ENCODE results near the gene ZNF536.
"Not testable (repeated sequence)": the region's sequence is repeated elsewhere in the genome, so short reads cannot be mapped to it uniquely, and the experiment has no call there.

Gene ZNF536

DNA sequence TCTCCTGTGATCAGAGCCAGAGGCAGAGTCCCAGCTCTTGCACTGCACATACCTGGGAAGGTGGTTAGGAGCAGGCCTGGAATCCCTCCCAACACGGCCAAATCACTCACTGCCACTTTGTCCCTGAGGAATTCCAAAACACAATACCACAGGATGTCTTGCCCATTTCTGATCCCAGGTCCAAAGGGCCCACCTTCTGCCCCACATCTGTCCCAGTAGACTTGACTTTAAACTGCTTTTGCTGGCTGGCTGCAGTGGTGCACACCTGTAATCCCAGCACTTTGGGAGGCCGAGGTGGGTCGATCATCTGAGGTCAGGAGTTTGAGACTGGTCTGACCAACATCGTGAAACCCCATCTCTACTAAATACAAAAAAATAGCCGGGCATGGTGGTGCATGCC, 18.9 kb downstream of the ZNF536 start:
- no peak for DNase-seq (ENCODE audit: low read depth)
- no peak overlapping the region for H3K4me3 ChIP-seq (ENCODE audit: low read depth, low read length)
- TF ChIP-seq, protein P1, sequence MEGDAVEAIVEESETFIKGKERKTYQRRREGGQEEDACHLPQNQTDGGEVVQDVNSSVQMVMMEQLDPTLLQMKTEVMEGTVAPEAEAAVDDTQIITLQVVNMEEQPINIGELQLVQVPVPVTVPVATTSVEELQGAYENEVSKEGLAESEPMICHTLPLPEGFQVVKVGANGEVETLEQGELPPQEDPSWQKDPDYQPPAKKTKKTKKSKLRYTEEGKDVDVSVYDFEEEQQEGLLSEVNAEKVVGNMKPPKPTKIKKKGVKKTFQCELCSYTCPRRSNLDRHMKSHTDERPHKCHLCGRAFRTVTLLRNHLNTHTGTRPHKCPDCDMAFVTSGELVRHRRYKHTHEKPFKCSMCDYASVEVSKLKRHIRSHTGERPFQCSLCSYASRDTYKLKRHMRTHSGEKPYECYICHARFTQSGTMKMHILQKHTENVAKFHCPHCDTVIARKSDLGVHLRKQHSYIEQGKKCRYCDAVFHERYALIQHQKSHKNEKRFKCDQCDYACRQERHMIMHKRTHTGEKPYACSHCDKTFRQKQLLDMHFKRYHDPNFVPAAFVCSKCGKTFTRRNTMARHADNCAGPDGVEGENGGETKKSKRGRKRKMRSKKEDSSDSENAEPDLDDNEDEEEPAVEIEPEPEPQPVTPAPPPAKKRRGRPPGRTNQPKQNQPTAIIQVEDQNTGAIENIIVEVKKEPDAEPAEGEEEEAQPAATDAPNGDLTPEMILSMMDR (IDR thresholded peaks at IDR 0.05; ENCODE audit: low read depth, low read length, missing control alignments) = no peak

DNA sequence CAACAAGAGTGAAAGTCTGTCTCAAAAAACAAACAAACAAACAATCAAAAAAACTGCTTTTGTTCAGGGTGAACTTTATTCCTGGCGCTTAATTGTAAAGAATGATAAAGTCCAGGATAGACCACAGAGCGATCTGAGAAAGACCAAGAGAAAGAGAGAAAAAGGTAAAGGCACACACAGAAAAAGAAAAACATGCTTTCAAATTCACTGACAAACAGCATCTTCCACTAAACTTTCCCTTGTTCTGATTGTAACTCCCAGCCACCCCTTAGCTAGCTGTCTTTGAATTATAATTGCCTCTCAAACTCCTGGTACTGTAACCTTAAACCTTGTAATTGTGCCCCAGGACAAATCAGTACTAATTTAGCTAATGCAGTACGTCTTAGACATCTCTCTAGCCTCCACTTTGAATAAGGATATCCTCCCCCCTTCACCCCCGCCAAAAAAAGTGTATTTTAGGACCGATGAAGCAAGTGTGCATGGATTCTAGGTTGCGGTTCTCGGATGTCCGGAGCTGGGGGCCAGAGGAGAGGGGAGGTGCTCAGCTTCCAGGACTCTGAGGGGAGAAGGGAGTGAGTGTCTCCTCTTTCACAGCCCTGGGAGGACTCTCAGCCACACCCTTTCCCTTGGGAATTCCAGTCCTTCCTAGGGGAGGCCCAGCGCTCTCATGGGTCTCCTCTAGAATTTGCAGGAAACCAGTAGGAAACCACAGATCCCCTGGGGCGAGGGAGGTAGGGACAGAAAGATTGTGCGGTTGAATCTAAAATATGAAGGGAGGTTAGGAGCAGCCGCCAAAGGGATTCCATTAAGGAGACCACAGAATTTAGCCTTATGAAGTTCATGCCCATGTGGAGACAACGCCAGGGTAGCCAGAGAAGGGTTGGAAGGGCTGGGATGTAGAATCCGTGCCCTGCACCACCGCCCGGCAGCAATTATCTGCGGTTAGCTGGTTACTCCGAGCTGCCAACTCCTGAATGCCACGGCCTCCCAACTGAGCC, 19.7 kb downstream of the ZNF536 start:
- no peak for DNase-seq (ENCODE audit: low read depth)
- no peak overlapping the region for H3K4me3 ChIP-seq (ENCODE audit: low read depth, low read length)
- TF ChIP-seq, protein P1 (IDR thresholded peaks at IDR 0.05; ENCODE audit: low read depth, low read length, missing control alignments) = no peak

DNA sequence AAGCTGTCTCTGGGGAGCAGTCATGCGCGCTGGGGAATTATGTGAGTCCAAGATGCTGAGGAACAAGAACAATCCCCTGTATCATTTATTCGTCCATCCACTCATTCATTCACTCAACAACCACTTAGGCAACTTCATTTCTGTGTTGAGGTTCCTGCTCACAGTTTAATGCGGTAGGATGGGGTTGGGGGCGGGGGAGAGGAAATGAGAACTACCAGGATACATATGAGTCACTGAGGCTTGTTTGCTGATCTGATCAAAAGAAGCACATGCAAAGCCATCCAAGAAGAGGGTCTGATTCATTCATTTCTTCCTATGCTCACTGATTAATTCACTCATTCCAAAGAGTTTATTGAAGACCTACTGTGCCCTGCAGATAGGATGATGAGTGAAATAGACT, 20.9 kb downstream of the ZNF536 start:
- TF ChIP-seq, protein P1 (IDR thresholded peaks at IDR 0.05; ENCODE audit: low read depth, low read length, missing control alignments) = no peak
- H3K4me3 ChIP-seq (ENCODE audit: low read depth, low read length) = no peak overlapping the region

DNA sequence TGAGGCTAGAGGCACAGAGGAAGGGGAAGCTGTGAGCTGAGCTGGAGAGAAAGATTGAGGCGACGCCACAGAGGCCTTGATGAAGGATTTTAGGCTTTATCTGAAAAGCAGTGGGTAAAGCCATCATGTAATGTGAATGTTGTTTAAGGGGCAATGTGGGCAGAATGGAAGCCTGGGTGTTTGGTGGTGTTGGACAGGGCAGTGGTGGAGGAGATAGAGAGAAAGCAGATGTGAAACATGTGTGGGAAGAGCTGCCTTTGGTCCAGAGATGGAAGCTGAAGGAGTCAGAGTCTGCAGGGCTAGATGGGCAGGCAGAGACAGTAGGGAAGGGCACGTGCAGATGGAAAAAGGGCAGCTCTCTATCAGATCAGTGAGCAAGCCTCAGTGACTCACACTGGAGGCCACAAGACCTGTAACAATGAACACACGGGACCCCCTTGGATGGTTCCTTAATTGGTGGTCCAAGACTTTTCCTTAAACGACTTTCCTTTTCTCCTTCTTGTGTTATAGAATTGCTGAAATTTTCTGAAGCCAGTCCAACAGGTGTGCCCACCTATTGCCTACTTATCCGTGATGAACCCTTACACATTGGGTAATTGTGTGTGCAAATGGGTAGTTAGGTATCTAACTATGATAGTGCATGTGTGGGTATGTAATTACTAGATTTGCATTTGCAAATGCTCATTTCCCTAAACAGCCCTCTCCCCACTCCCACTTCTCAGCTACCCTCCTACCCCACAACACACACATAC, 21.7 kb downstream of the ZNF536 start:
- TF ChIP-seq, protein P1 (IDR thresholded peaks at IDR 0.05; ENCODE audit: low read depth, low read length, missing control alignments) = no peak
- no peak overlapping the region for H3K4me3 ChIP-seq (ENCODE audit: low read depth, low read length)
- DNase-seq (ENCODE audit: low read depth) = no peak

More for the DNA sequence above, 20.9 kb downstream of the ZNF536 start:
- no peak for DNase-seq (ENCODE audit: low read depth)

DNA sequence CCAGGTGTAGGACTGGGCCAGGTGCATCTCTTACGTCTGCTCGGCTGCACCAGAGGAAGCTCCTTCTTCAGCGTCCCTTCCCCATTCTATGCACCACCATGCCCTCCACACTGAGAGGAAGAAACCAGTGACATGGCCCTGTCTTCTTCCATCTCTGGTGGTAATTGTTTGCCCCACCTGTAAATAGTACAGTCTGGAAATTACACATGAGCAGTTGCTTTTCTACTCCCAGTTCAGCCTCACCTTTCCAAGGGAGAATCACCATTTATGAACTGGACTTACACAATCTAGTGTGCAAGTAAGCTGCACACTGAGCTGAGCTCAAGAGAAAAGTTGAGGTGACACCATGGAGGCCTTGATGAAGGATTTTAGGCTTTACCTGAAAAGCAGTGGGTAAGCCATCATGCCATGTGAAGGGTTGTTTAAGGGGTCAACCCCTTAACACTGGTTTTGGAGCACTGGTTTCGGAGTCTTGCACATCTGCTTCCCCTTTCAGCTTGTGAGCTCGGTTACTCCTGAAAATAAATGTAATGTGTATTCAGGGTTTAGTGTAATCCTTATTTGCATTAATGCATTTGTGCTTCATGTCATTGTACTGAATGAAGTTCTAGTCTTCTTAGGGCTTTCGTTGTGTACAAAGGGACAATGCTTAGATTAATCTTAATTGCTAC, 22.4 kb downstream of the ZNF536 start:
- no peak overlapping the region for H3K4me3 ChIP-seq (ENCODE audit: low read depth, low read length)
- DNase-seq (ENCODE audit: low read depth) = no peak
- TF ChIP-seq, protein P1 (IDR thresholded peaks at IDR 0.05; ENCODE audit: low read depth, low read length, missing control alignments) = no peak

DNA sequence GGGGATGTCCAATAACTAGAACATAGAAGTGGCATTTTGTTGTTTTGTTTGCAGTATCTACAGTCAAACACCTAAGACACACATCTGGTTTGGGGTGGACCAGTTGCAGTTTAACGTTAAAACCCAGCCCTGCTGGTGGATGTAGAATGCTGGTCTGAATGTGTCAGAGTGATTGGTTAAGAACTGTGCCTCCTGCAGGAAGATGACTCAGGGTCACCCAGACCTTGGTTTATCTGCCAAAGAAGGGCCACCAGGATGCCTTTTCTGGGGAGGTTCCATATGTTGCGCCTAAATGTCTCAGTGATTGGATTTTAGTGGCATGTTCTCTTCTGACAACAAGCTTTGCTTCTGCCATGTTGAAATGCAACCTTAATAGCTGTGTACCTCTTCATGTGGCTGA, 23.1 kb downstream of the ZNF536 start:
- TF ChIP-seq, protein P1 (IDR thresholded peaks at IDR 0.05; ENCODE audit: low read depth, low read length, missing control alignments) = no peak
- DNase-seq (ENCODE audit: low read depth) = no peak
- H3K4me3 ChIP-seq (ENCODE audit: low read depth, low read length) = no peak overlapping the region

DNA sequence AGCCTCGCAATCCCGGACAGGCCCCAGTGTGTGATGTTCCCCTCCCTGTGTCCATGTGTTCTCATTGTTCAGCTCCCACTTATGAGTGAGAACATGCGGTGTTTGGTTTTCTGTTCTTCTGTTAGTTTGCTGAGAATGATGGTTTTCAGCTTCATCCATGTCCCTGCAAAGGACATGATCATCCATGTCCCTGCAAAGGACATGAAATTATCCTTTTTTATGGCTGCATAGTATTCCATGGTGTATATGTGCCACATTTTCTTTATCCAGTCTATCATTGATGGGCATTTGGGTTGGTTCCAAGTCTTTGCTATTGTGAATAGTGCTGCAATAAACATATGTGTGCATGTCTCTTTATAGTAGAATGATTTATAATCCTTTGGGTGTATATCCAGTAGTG, 26.4 kb downstream of the ZNF536 start:
- DNase-seq (ENCODE audit: low read depth) = not testable (repeated sequence)

More for the DNA sequence above, 26.4 kb downstream of the ZNF536 start:
- H3K4me3 ChIP-seq (ENCODE audit: low read depth, low read length) = not testable (repeated sequence)

All from GM12864 (cell line).